ENCODE data around the gene NBR1.

DNA sequence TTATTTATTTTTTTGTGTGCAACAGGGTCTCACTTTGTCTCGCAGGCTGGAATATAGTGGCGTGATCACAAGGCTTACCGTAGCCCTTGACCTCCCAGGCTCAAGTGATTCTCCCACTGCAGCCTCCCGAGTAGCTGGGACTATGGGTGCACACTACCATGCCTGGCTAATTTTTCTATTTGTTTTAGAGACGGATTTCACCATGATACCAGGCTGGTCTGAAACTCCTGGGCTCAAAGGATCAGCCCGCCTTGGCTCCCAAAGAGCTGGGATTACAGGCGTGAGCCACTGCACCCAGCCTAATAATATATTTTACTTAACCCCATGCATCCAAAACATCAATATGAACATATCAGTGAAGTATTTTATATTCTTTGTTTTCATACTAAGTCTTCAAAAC lies 55.4 kb downstream of the NBR1 start:
- TF ChIP-seq, protein P1, sequence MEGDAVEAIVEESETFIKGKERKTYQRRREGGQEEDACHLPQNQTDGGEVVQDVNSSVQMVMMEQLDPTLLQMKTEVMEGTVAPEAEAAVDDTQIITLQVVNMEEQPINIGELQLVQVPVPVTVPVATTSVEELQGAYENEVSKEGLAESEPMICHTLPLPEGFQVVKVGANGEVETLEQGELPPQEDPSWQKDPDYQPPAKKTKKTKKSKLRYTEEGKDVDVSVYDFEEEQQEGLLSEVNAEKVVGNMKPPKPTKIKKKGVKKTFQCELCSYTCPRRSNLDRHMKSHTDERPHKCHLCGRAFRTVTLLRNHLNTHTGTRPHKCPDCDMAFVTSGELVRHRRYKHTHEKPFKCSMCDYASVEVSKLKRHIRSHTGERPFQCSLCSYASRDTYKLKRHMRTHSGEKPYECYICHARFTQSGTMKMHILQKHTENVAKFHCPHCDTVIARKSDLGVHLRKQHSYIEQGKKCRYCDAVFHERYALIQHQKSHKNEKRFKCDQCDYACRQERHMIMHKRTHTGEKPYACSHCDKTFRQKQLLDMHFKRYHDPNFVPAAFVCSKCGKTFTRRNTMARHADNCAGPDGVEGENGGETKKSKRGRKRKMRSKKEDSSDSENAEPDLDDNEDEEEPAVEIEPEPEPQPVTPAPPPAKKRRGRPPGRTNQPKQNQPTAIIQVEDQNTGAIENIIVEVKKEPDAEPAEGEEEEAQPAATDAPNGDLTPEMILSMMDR (IDR thresholded peaks at IDR 0.05; ENCODE audit: low read depth, low read length, poor library complexity, severe bottlenecking) = no peak
- TF ChIP-seq EZH2phosphoT487 (IDR thresholded peaks at IDR 0.05; ENCODE audit: borderline replicate concordance, low read length) = no peak
